ENCODE results near the gene WNK2. TPM values are rescaled to one million over a fixed set of nuclear protein-coding genes. Genes with fewer than 3 reads are reported as not detected.
"Not testable (repeated sequence)": the region's sequence is repeated elsewhere in the genome, so short reads cannot be mapped to it uniquely, and the experiment has no call there.

The WNK2 gene
- total and polyA plus RNA-seq, 9 donors: 7.4 to 20.7 (median 14.9) TPM

DNA sequence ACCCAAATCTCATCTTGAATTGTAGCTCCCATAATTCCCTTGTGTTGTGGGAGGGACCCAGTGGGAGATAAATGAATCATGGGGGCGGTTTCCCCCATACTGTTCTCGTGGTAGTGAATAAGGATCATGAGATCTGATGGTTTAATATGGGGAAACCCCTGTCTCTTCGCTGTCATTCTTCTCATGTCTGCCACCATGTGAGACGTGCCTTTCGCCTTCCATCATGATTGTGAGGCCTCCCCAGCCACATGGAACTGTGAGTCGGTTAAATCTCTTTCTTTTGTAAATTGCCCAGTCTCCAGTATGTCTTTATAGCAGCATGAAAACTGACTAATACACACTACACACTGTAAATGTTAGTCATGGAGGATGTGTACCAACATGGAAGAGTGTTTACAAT, 37.2 kb upstream of the WNK2 start:
- H3K4me1 ChIP-seq (ENCODE audit: control insufficient read depth, insufficient read depth, low read length): peaks cover 20% of the 10 kb centered on the region
- not testable (repeated sequence) for H3K27ac ChIP-seq (ENCODE audit: low read length); H3K4me3 ChIP-seq (ENCODE audit: low read length); DNase-seq; H3K36me3 ChIP-seq (ENCODE audit: control insufficient read depth, insufficient read depth, low read length); H3K27me3 ChIP-seq (ENCODE audit: control insufficient read depth, insufficient read depth, low read length); H3K9me3 ChIP-seq (replicated peaks; ENCODE audit: control insufficient read depth, low read depth, low read length)
- WGBS (ENCODE audit: insufficient coverage): no CpG with 5 or more reads among the region's 6 CpGs

DNA sequence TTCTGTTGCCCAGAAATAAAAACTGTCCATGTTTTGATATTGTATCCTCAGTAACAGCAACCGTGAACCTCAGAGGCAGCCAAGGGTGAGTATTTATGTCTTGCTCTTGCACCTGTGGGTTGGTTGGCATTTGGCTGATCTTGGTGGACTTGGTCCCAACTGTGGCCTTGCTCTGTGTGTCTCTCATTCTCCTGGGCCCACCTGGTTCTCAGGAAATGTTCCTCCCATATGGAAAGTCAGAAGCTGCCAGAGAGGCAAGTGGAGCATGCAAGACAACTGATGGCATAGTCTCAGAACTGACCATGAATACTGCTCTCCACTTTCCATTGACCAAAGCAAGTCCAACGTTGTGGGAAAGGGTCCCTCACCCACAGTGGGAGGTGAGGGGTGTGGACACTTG, 36.3 kb upstream of the WNK2 start:
- DNase-seq: no peak
- Histone ChIP-seq H3K27ac (ENCODE audit: low read length) (no peak overlapping the region), H3K27me3 (ENCODE audit: control insufficient read depth, insufficient read depth, low read length) (no peaks in the 10 kb centered on the region), H3K4me1 (ENCODE audit: control insufficient read depth, insufficient read depth, low read length) (peaks cover 11% of the 10 kb centered on the region), H3K36me3 (ENCODE audit: control insufficient read depth, insufficient read depth, low read length) (no peaks in the 10 kb centered on the region), H3K4me3 (ENCODE audit: low read length) (no peak overlapping the region), H3K9me3 (replicated peaks; ENCODE audit: control insufficient read depth, low read depth, low read length) (no peaks in the 10 kb centered on the region)
- WGBS (ENCODE audit: insufficient coverage): no CpG with 5 or more reads among the region's 2 CpGs

DNA sequence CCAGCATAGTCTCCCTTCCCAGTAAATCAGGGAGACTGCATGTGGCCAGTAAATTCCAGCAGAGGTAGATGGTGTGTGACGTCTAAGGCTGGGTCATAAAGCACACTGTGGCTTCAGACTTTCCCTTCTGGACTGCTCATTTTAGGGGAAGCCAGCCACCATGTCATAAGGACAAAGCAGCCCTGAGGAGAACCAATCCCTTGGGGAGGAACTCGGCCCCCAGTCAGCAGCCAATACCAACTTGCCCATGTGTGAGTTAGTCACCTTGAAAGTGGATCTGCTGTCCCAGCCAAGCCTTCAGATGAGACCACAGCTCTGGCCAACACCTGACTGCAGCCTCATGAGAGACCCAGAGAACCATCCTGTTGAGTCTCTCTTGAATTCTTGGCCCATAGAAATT, 35.2 kb upstream of the WNK2 start:
- DNase-seq: no peak
- no peak overlapping the region for H3K27ac ChIP-seq (ENCODE audit: low read length)
- H3K4me1 ChIP-seq (ENCODE audit: control insufficient read depth, insufficient read depth, low read length): peaks cover 10% of the 10 kb centered on the region
- no peak overlapping the region for H3K4me3 ChIP-seq (ENCODE audit: low read length)
- no peaks in the 10 kb centered on the region for H3K36me3 ChIP-seq (ENCODE audit: control insufficient read depth, insufficient read depth, low read length)
- H3K9me3 ChIP-seq (replicated peaks; ENCODE audit: control insufficient read depth, low read depth, low read length): no peaks in the 10 kb centered on the region
- 33% methylated on average over 1 of the region's 2 CpGs for WGBS (ENCODE audit: insufficient coverage)
- H3K27me3 ChIP-seq (ENCODE audit: control insufficient read depth, insufficient read depth, low read length): no peaks in the 10 kb centered on the region

DNA sequence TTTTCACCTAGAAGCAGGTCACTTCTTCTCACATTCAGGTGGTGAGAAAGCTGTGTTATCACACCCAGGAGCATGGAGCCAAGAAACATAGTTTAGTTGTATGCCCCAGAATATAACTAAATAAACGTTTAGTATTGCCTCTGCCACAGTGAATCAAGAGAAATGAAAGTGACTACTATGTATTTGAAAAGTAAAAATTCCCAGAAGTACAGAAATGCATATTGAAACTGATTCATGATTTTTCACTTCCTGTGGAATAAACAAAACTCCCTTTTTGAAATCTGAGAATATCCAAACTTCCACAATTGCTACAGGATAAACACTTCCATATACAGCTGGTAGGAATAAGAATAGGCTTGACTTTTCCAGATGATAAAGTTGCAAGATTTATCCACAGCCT, 34.6 kb upstream of the WNK2 start:
- DNase-seq: no peak
- Histone ChIP-seq H3K4me1 (ENCODE audit: control insufficient read depth, insufficient read depth, low read length) (peaks cover 3% of the 10 kb centered on the region), H3K9me3 (replicated peaks; ENCODE audit: control insufficient read depth, low read depth, low read length) (no peaks in the 10 kb centered on the region), H3K36me3 (ENCODE audit: control insufficient read depth, insufficient read depth, low read length) (no peaks in the 10 kb centered on the region), H3K27me3 (ENCODE audit: control insufficient read depth, insufficient read depth, low read length) (no peaks in the 10 kb centered on the region), H3K27ac (ENCODE audit: low read length) (no peak overlapping the region), H3K4me3 (ENCODE audit: low read length) (no peak overlapping the region)
- WGBS (ENCODE audit: insufficient coverage): no CpG with 5 or more reads among the region's 1 CpG

DNA sequence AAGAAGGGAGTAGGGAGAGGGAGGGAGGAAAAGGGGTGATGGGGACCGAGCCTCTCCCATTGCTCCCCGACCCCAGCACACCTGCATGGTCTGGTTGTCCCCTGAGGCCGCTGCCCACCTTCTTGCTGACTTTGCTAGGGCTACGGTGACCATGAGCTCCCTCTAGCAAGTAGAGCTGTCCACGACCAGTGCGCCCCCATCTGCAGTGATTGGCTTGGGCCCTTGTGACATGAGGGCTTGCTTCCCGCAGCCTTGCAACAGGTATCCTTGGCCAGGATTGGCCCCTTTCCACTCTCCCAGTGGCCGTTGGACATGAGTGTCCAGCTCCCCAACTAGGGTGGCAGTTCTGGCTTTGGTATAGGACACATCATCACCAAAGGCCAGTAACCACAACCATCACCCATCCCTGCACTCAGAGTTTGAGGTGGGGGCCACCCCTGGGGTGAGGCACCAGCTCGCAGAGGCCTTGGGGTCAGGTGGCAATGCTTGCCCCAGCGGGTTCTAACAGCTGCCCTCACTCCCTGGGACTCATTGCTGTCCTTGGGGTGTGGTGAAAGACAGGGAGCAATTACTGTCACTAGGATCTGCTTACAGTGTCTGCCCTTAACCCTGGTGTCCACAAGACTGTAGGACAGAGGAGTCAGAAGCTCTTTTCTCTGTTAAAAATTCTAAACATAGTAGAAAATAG, 32.7 kb upstream of the WNK2 start:
- H3K27ac ChIP-seq (ENCODE audit: low read length): no peak overlapping the region
- H3K4me1 ChIP-seq (ENCODE audit: control insufficient read depth, insufficient read depth, low read length): peaks cover 3% of the 10 kb centered on the region
- no peaks in the 10 kb centered on the region for H3K27me3 ChIP-seq (ENCODE audit: control insufficient read depth, insufficient read depth, low read length)
- H3K4me3 ChIP-seq (ENCODE audit: low read length): no peak overlapping the region
- WGBS (ENCODE audit: insufficient coverage): 74% methylated on average over 8 of the region's 10 CpGs
- H3K36me3 ChIP-seq (ENCODE audit: control insufficient read depth, insufficient read depth, low read length): no peaks in the 10 kb centered on the region
- DNase-seq: no peak
- no peaks in the 10 kb centered on the region for H3K9me3 ChIP-seq (replicated peaks; ENCODE audit: control insufficient read depth, low read depth, low read length)

DNA sequence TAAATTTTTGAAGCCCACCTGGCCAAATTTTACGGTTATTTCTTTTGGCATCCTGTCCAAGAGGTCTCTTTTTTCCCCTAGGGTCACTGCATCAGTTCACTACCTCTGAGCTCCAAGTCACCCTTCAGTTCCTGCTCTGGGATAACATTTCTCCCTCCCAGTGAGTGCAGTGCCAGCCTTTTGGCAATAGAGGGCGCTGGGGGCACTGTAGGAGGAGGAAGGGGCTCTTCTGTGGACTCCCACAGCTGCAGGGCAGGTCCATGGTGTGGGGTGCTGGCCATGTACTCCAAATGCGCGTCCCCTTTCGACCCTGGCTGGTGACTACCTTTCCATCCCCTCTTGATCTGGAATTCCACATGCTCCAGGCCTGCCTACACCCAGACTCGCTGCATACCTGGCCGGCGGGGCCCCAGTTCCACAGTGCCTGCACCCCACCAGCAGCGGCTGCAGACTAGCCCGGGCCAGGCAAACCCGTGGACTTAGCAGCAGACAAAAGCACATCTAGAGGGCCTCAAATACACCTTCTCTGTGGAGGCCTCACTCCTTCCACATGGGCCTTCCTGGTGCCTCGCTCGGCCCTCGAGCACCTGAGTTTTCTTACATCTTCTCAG, 29.5 kb upstream of the WNK2 start:
- no peaks in the 10 kb centered on the region for H3K9me3 ChIP-seq (replicated peaks; ENCODE audit: control insufficient read depth, low read depth, low read length)
- no peaks in the 10 kb centered on the region for H3K36me3 ChIP-seq (ENCODE audit: control insufficient read depth, insufficient read depth, low read length)
- no peak for DNase-seq
- H3K27ac ChIP-seq (ENCODE audit: low read length): no peak overlapping the region
- 77% methylated on average over 12 of the region's 14 CpGs for WGBS (ENCODE audit: insufficient coverage)
- no peaks in the 10 kb centered on the region for H3K27me3 ChIP-seq (ENCODE audit: control insufficient read depth, insufficient read depth, low read length)
- H3K4me3 ChIP-seq (ENCODE audit: low read length): no peak overlapping the region
- H3K4me1 ChIP-seq (ENCODE audit: control insufficient read depth, insufficient read depth, low read length): peaks cover 6% of the 10 kb centered on the region

DNA sequence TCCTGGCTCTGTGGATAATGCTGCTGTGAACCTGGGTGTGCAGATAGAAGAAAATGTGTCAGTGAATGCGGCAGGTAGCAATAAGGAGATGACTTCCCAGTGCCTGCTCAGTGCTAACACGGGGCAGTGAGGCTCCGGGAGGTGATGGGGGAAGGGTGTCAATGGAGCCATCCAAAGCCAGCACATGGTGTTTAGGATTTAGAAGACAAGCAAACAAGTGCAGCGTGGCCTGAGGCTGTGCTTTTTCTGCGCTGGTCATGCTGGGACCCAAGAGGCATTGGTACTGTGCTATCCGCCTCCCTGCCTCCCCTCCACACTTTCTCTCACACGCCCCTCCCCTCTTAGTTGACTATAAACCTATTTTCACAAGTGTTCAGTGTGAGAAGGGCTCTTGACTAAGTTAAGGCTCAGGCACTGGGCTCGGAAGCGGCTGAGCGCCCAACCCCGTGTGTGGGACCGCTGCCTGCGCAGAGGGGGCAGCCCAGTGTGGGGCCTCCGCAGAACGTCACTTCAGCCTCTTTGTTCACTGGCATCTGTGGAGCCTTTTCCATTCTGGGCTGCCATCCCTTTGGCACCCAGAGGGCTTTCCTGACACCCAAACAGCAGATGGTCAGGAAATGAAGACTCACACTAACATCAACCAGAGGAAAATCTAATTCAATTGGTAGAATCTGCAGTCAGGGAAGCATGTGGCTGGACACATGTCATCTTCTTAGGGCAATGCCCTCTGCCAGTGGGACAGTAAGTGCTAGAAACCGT, 28.0 kb upstream of the WNK2 start:
- no peaks in the 10 kb centered on the region for H3K27me3 ChIP-seq (ENCODE audit: control insufficient read depth, insufficient read depth, low read length)
- 72% methylated on average over 13 of the region's 16 CpGs for WGBS (ENCODE audit: insufficient coverage)
- H3K4me1 ChIP-seq (ENCODE audit: control insufficient read depth, insufficient read depth, low read length): peaks cover 14% of the 10 kb centered on the region
- no peaks in the 10 kb centered on the region for H3K36me3 ChIP-seq (ENCODE audit: control insufficient read depth, insufficient read depth, low read length)
- DNase-seq: peak; percentile 58
- H3K27ac ChIP-seq (ENCODE audit: low read length): no peak overlapping the region
- no peak overlapping the region for H3K4me3 ChIP-seq (ENCODE audit: low read length)
- no peaks in the 10 kb centered on the region for H3K9me3 ChIP-seq (replicated peaks; ENCODE audit: control insufficient read depth, low read depth, low read length)

DNA sequence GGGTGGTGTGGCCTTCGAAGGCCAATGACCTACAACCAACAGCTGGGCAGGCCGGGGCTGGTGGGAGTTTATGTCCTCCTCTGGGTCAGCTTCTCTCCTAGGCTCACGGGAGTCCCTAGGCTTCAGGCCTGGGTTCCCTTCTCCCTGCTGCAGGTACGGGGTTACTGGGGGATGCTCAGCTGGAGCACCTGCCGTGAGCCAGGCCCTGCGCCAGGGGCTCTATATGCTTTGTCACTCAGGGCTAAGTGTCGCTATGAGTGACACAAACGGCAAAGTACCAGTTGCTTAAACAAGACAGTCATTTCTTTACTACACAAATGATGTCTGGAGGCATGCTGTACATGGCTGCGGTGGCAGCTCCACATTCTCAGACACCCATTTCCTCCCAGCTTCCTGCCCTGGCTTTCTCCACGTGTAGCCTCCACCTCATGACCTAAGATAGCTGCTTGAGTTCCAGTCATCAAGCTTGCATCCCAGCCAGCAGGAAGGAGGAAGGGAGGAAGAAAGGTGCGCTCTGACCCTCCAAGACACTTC, 27.4 kb upstream of the WNK2 start:
- no peak overlapping the region for H3K27ac ChIP-seq (ENCODE audit: low read length)
- H3K9me3 ChIP-seq (replicated peaks; ENCODE audit: control insufficient read depth, low read depth, low read length): no peaks in the 10 kb centered on the region
- DNase-seq: no peak
- no peaks in the 10 kb centered on the region for H3K36me3 ChIP-seq (ENCODE audit: control insufficient read depth, insufficient read depth, low read length)
- WGBS (ENCODE audit: insufficient coverage): 91% methylated on average over 9 of the region's 11 CpGs
- H3K27me3 ChIP-seq (ENCODE audit: control insufficient read depth, insufficient read depth, low read length): no peaks in the 10 kb centered on the region
- H3K4me1 ChIP-seq (ENCODE audit: control insufficient read depth, insufficient read depth, low read length): peaks cover 17% of the 10 kb centered on the region
- H3K4me3 ChIP-seq (ENCODE audit: low read length): no peak overlapping the region

DNA sequence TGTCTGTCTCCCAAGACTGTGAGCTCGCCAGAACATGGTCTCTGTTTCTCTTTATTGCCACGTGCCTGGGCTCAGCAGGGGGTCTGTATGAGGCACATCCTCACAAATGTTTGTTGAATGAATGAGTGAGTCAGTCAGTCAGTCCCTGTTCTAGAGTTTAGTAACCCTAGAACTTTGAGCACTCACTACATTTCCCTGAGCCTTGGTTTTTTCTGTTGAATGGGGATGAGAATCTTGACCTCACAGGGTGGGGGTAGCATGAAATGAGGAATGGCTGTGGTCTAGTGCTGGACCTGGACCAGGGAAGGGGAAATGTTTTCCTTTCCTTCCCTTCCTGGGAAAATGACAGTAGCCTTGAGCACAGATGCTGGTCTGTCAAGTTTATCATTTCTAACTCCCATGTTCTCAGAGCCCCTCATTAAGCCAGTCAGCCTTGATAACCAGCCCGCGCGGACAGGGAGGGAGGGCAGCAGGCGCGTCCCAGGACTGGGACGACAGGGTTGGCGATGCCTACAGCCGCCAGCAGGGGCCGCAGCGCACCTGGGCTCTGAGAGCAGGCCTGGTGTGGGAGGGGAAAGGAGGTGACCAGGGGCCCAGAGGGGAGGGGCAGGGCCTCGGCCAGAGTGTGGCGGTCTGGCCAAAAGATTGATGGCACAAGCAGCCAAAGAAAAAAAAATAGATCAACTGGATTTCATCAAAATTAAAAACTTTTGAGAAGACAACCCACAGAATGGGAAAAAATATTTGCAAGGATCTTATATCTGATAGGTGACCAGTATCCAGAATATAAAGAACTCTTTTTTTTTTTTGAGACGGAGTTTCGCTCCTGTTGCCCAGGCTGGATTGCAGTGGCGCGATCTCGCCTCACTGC, 24.1 kb upstream of the WNK2 start:
- Histone ChIP-seq H3K4me3 (ENCODE audit: low read length) (no peak overlapping the region), H3K9me3 (replicated peaks; ENCODE audit: control insufficient read depth, low read depth, low read length) (no peaks in the 10 kb centered on the region), H3K4me1 (ENCODE audit: control insufficient read depth, insufficient read depth, low read length) (peaks cover 28% of the 10 kb centered on the region), H3K36me3 (ENCODE audit: control insufficient read depth, insufficient read depth, low read length) (no peaks in the 10 kb centered on the region), H3K27me3 (ENCODE audit: control insufficient read depth, insufficient read depth, low read length) (no peaks in the 10 kb centered on the region), H3K27ac (ENCODE audit: low read length) (no peak overlapping the region)
- 11% methylated on average over 15 of the region's 19 CpGs for WGBS (ENCODE audit: insufficient coverage)
- peak; percentile 91 for DNase-seq
